Measurements from ENCODE around the gene HSD17B2.
"Not testable (repeated sequence)": the region's sequence is repeated elsewhere in the genome, so short reads cannot be mapped to it uniquely, and the experiment has no call there.

Gene HSD17B2

DNA sequence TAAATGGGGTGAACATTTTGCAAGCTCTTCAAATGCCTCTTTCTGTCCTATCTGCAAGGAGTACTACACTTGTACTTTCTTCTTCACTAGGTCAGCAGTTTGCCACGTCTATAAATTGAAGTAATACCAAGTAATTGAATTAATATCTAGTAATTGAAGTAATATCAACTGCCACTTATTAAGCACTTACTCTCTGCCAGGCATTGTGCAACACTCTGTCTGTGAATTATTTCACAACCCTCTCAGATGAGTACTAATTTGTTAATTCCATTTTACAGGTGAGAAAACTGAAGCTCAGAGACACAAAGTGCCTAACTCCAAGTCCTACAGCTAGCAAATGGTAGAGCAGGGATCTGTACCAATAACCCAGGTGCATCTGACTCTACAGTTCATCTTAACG, 27.9 kb upstream of the HSD17B2 start:
- DNase-seq (ENCODE audit: low spot score), result no peak
- TF ChIP-seq, protein P1, sequence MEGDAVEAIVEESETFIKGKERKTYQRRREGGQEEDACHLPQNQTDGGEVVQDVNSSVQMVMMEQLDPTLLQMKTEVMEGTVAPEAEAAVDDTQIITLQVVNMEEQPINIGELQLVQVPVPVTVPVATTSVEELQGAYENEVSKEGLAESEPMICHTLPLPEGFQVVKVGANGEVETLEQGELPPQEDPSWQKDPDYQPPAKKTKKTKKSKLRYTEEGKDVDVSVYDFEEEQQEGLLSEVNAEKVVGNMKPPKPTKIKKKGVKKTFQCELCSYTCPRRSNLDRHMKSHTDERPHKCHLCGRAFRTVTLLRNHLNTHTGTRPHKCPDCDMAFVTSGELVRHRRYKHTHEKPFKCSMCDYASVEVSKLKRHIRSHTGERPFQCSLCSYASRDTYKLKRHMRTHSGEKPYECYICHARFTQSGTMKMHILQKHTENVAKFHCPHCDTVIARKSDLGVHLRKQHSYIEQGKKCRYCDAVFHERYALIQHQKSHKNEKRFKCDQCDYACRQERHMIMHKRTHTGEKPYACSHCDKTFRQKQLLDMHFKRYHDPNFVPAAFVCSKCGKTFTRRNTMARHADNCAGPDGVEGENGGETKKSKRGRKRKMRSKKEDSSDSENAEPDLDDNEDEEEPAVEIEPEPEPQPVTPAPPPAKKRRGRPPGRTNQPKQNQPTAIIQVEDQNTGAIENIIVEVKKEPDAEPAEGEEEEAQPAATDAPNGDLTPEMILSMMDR (IDR thresholded peaks at IDR 0.05; ENCODE audit: extremely low read depth, insufficient read depth, missing control alignments), result no peak
- in situ Hi-C loops (cut with MboI; ENCODE audit: low pct_unique_long_range_greater_than_20kb, low sequenced_read_pairs, unreplicated experiment), result no loop called here

DNA sequence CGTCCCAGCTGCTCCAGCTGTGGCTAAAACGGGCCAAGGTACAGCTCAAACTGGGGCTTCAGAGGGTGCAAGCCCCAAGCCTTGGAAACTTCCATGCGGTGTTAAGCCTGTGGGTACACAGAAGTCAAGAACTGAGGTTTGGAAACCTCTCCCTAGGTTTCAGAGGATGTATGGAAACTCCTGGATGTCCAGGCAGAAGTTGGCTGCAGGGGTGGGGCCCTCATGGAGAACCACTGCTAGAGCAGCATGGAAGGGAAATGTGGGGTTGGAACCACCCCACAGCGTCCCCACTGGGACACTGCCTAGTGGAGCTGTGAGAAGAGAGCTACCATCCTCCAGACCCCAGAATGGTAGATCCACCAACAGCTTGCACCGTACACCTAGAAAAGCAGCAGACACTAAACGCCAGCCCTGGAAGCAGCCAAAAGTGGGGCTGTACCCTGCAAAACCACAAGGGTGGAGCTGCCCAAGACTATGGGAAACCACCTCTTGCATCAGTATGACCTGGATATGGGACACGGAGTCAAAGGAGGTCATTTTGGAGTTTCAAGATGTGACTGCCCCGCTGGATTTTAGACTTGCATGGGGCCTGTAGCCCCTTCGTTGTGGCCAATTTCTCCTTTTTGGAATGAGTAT, 26.0 kb upstream of the HSD17B2 start:
- in situ Hi-C loops (cut with MboI; ENCODE audit: low pct_unique_long_range_greater_than_20kb, low sequenced_read_pairs, unreplicated experiment), result no loop called here
- TF ChIP-seq, protein P1 (IDR thresholded peaks at IDR 0.05; ENCODE audit: extremely low read depth, insufficient read depth, missing control alignments), result no peak
- DNase-seq (ENCODE audit: low spot score), result no peak

DNA sequence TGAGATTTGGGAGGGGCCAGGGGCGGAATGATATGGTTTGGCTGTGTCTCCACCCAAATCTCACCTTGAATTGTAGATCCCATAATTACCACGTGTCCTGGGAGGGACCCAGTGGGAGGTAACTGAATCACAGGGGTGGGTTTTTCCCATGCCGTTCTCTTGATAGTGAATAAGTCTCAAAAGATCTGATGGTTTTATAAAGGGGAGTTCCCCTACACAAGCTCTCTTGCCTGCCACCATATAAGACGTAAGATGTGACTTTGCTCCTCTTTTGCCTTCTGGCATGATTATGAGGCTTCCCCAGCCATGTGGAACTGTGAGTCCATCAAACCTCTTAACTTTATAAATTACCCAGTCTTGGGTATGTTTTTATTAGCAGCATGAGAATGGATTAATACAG, 25.3 kb upstream of the HSD17B2 start:
- in situ Hi-C loops (cut with MboI; ENCODE audit: low pct_unique_long_range_greater_than_20kb, low sequenced_read_pairs, unreplicated experiment), result not testable (repeated sequence)

DNA sequence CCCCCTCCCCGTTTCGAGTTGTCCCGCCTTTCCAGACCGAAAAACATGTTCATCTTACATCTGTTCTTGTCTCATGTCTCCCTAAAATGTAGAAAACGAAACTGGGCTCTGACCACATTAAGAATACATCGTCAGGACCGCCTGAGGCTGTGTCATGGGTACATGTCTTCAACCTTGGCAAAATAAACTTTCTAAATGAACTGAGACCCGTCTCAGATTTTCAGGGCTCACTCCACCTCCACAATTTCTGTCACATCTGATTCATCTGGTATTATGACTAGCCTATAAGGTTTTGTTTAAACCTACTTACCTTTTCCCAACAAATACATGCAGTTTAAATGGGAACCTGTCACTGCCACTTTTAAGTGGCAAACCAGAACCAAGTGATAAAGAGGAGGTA, 24.4 kb upstream of the HSD17B2 start:
- in situ Hi-C loops (cut with MboI; ENCODE audit: low pct_unique_long_range_greater_than_20kb, low sequenced_read_pairs, unreplicated experiment), result no loop called here
- DNase-seq (ENCODE audit: low spot score), result no peak
- TF ChIP-seq, protein P1 (IDR thresholded peaks at IDR 0.05; ENCODE audit: extremely low read depth, insufficient read depth, missing control alignments), result no peak

More for the DNA sequence above, 25.3 kb upstream of the HSD17B2 start:
- DNase-seq (ENCODE audit: low spot score), result not testable (repeated sequence)

DNA sequence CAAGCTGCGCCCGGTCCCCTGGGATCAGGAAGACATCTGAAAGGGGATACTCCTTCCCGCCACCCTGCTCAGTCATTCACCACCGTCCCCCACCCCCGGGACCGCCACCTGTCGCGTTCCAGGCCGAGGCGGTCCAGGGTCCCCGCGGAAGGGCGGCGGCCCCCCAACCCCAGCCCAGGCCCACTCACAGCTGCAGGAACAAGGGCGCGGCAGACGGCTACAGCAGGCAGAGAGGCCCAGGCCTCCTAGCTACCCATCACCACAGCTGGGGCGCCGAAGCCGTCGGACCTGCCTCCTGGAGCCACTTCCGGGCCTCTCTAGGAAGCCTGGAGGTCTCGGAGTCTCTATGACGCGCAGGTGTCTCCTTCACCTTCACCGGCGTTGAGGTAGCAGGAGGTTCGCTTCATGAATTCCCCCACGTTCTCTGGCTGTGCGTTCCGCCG, 23.8 kb upstream of the HSD17B2 start, which contains the start of gene SDR42E1:
Gene SDR42E1, minus strand, starts transcription at position 272 of the 443 bp plus-strand sequence. CDS start 10,612 bp downstream, outside the sequence.
- peak; percentile 77 for DNase-seq (ENCODE audit: low spot score)
- in situ Hi-C loops (cut with MboI; ENCODE audit: low pct_unique_long_range_greater_than_20kb, low sequenced_read_pairs, unreplicated experiment), result no loop called here

DNA sequence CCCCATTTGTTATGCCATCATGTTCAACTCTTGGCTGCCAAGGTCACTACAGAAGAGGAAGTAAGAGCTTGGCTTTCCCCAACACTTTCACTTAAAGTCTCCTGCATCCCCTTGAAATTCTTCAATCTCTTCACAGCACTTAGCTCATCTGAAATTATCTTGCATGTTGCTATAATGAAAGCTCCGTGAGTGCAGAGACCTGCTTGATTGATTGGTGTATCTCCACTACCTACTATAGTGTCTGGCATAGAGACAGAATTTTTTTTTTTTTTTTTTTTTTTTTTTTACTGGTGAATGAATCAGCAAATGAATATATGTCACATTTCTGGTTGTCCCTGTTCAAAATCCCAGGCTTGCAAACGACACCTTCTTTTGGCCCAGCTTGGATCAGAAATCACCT, 21.9 kb upstream of the HSD17B2 start:
- in situ Hi-C loops (cut with MboI; ENCODE audit: low pct_unique_long_range_greater_than_20kb, low sequenced_read_pairs, unreplicated experiment), result no loop called here
- TF ChIP-seq, protein P1 (IDR thresholded peaks at IDR 0.05; ENCODE audit: extremely low read depth, insufficient read depth, missing control alignments), result no peak
- no peak for DNase-seq (ENCODE audit: low spot score)

More for the DNA sequence above, 23.8 kb upstream of the HSD17B2 start, which contains the start of gene SDR42E1:
- TF ChIP-seq, protein P1 (IDR thresholded peaks at IDR 0.05; ENCODE audit: extremely low read depth, insufficient read depth, missing control alignments), result no peak

DNA sequence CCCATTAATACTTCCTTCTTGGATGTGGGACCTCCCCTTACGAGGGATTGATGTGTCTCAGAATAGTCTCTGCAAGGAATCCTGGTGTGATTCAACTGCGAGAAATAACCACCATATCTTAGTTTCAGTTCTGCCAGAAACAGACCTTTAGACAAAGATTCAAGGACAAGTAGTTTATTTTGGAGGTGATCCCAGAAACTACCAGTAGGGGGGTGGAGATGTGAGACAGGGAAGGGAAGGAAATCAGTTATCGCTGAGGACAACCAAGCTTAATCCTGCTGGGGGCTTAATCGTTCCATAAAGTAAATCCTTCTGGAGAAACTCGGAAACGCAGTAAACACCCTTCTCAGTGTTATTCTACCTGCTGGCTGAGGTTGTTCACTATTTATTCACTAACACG, 18.8 kb upstream of the HSD17B2 start:
- in situ Hi-C loops (cut with MboI; ENCODE audit: low pct_unique_long_range_greater_than_20kb, low sequenced_read_pairs, unreplicated experiment), result no loop called here

More for the DNA sequence above, 18.8 kb upstream of the HSD17B2 start:
- DNase-seq (ENCODE audit: low spot score), result no peak
- TF ChIP-seq, protein P1 (IDR thresholded peaks at IDR 0.05; ENCODE audit: extremely low read depth, insufficient read depth, missing control alignments), result no peak

All from GM13977 (cell line).